ENCODE measurements around the gene TNFRSF1B.
A peak's percentile ranks its signal among the peaks of the same experiment; 100 is the strongest.

The TNFRSF1B gene

GRCh38 chr1:12155328-12155727 lies 11.5 kb upstream of the TNFRSF1B start:
- no peak for TF ChIP-seq CTCF (IDR thresholded peaks at IDR 0.05; ENCODE audit: extremely low read depth, insufficient read depth, missing control alignments)
- in situ Hi-C loops (cut with MboI; ENCODE audit: low pct_unique_long_range_greater_than_20kb, low sequenced_read_pairs, unreplicated experiment) = no loop called here
- no peak for DNase-seq (ENCODE audit: low spot score)

- TF ChIP-seq CTCF (IDR thresholded peaks at IDR 0.05; ENCODE audit: extremely low read depth, insufficient read depth, missing control alignments) = no peak
- in situ Hi-C loops (cut with MboI; ENCODE audit: low pct_unique_long_range_greater_than_20kb, low sequenced_read_pairs, unreplicated experiment) = no loop called here
- DNase-seq (ENCODE audit: low spot score) = peak; percentile 68
Measured at GRCh38 chr1:12157366-12158231, 9.2 kb upstream of the TNFRSF1B start.

GRCh38 chr1:12158357-12159092 lies 8.3 kb upstream of the TNFRSF1B start:
- DNase-seq (ENCODE audit: low spot score) = no peak
- in situ Hi-C loops (cut with MboI; ENCODE audit: low pct_unique_long_range_greater_than_20kb, low sequenced_read_pairs, unreplicated experiment) = no loop called here
- no peak for TF ChIP-seq CTCF (IDR thresholded peaks at IDR 0.05; ENCODE audit: extremely low read depth, insufficient read depth, missing control alignments)

- DNase-seq (ENCODE audit: low spot score) = no peak
- TF ChIP-seq CTCF (IDR thresholded peaks at IDR 0.05; ENCODE audit: extremely low read depth, insufficient read depth, missing control alignments) = no peak
- in situ Hi-C loops (cut with MboI; ENCODE audit: low pct_unique_long_range_greater_than_20kb, low sequenced_read_pairs, unreplicated experiment) = no loop called here
Measured at GRCh38 chr1:12159816-12160215, 7.0 kb upstream of the TNFRSF1B start.

GRCh38 chr1:12161324-12161661 lies 5.5 kb upstream of the TNFRSF1B start:
- in situ Hi-C loops (cut with MboI; ENCODE audit: low pct_unique_long_range_greater_than_20kb, low sequenced_read_pairs, unreplicated experiment) = no loop called here
- no peak for DNase-seq (ENCODE audit: low spot score)
- TF ChIP-seq CTCF (IDR thresholded peaks at IDR 0.05; ENCODE audit: extremely low read depth, insufficient read depth, missing control alignments) = no peak

- peak; percentile 85 for DNase-seq (ENCODE audit: low spot score)
- no peak for TF ChIP-seq CTCF (IDR thresholded peaks at IDR 0.05; ENCODE audit: extremely low read depth, insufficient read depth, missing control alignments)
- in situ Hi-C loops (cut with MboI; ENCODE audit: low pct_unique_long_range_greater_than_20kb, low sequenced_read_pairs, unreplicated experiment) = no loop called here
Measured at GRCh38 chr1:12161662-12162458, 4.9 kb upstream of the TNFRSF1B start.

All from GM13977 (cell line).